Ishikawa (cell line): ENCODE results near the gene MGMT.

ENCODE experiments used
- CEBPB ChIP-seq: IDR thresholded peaks from 2 replicates; pipeline ENCODE4 v1.6.1; 2012
- EGR1 ChIP-seq: IDR thresholded peaks from 2 replicates; pipeline ENCODE4 v1.6.1; 2012
- EP300 ChIP-seq: IDR thresholded peaks from 2 replicates; pipeline ENCODE4 v1.6.1; 2012; ENCODE audit warnings: borderline replicate concordance
- FOXM1 ChIP-seq: IDR thresholded peaks from 2 replicates; pipeline ENCODE4 v1.6.1; 2012; ENCODE audit warnings: low read depth, borderline replicate concordance
- RAD21 ChIP-seq: IDR thresholded peaks from 2 replicates; pipeline ENCODE4 v1.6.1; 2012; ENCODE audit warnings: low read depth
- TAF1 ChIP-seq: IDR thresholded peaks from 2 replicates; pipeline ENCODE4 v1.6.1; 2012; ENCODE audit warnings: low read depth, mild to moderate bottlenecking
- TCF12 ChIP-seq: IDR thresholded peaks from 2 replicates; pipeline ENCODE4 v1.6.1; 2012; ENCODE audit warnings: low read depth
- TEAD4 ChIP-seq: IDR thresholded peaks from 2 replicates; pipeline ENCODE4 v1.6.1; 2012
- YY1 ChIP-seq: IDR thresholded peaks from 2 replicates; pipeline ENCODE4 v1.6.1; 2012; ENCODE audit warnings: low read depth
- ZBTB7A ChIP-seq: IDR thresholded peaks from 2 replicates; pipeline ENCODE4 v1.6.1; 2012; ENCODE audit warnings: low read depth
- TF ChIP-seq, protein P1 (sequence below): IDR thresholded peaks from 2 replicates; pipeline ENCODE4 v1.6.1; 2012
- TF ChIP-seq, protein P2 (sequence below): IDR thresholded peaks from 2 replicates; pipeline ENCODE4 v1.6.1; 2012; ENCODE audit warnings: low read depth, mild to moderate bottlenecking
- TF ChIP-seq, protein P3 (sequence below): IDR thresholded peaks from 2 replicates; pipeline ENCODE4 v1.6.1; 2012

DNA sequence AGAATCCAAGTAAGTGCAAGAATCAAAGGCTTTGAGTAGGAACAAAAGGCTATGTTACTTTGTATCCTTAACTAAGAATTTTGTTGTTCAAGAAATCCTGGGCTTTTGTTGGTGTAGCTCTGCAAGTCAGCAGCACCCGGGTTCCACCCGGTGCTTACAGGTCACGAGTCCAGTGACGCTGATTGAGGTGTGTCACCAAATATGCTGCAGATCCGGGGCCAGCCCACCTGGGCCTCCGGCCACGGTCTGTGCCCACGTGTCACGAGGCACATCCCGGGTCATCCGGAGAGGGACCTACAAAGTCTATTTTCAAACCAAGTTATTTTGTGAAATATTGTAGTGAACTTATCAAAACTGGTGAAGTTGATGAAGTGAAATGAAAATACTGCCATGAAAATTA, 103.1 kb downstream of the MGMT start:
- TF ChIP-seq, protein P1, sequence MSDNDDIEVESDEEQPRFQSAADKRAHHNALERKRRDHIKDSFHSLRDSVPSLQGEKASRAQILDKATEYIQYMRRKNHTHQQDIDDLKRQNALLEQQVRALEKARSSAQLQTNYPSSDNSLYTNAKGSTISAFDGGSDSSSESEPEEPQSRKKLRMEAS: no peak
- TF ChIP-seq TAF1 (no peak), TEAD4 (no peak), FOXM1 (no peak), YY1 (no peak), EP300 (no peak), EGR1 (no peak), RAD21 (no peak), CEBPB (no peak), TCF12 (no peak), ZBTB7A (no peak)
- TF ChIP-seq, protein P2, sequence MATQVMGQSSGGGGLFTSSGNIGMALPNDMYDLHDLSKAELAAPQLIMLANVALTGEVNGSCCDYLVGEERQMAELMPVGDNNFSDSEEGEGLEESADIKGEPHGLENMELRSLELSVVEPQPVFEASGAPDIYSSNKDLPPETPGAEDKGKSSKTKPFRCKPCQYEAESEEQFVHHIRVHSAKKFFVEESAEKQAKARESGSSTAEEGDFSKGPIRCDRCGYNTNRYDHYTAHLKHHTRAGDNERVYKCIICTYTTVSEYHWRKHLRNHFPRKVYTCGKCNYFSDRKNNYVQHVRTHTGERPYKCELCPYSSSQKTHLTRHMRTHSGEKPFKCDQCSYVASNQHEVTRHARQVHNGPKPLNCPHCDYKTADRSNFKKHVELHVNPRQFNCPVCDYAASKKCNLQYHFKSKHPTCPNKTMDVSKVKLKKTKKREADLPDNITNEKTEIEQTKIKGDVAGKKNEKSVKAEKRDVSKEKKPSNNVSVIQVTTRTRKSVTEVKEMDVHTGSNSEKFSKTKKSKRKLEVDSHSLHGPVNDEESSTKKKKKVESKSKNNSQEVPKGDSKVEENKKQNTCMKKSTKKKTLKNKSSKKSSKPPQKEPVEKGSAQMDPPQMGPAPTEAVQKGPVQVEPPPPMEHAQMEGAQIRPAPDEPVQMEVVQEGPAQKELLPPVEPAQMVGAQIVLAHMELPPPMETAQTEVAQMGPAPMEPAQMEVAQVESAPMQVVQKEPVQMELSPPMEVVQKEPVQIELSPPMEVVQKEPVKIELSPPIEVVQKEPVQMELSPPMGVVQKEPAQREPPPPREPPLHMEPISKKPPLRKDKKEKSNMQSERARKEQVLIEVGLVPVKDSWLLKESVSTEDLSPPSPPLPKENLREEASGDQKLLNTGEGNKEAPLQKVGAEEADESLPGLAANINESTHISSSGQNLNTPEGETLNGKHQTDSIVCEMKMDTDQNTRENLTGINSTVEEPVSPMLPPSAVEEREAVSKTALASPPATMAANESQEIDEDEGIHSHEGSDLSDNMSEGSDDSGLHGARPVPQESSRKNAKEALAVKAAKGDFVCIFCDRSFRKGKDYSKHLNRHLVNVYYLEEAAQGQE: no peak
- TF ChIP-seq, protein P3, sequence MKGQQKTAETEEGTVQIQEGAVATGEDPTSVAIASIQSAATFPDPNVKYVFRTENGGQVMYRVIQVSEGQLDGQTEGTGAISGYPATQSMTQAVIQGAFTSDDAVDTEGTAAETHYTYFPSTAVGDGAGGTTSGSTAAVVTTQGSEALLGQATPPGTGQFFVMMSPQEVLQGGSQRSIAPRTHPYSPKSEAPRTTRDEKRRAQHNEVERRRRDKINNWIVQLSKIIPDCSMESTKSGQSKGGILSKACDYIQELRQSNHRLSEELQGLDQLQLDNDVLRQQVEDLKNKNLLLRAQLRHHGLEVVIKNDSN: no peak
